Colonic mucosa (tissue), 4 donors: ENCODE data around the gene NUP98. TPM values are rescaled to one million over a fixed set of nuclear protein-coding genes. Genes with fewer than 3 reads are reported as not detected.

ENCODE experiments used
- DNase-seq: peaks from one replicate; pipeline ENCODE4 v3.0.0-alpha.2; 2020
- H3K27ac ChIP-seq: fragments of 200-600 bp; one replicate; pipeline ENCODE4 v1.8.0; 2021
- H3K27me3 ChIP-seq: fragments of 200-600 bp; one replicate; pipeline ENCODE4 v1.8.0; 2021
- H3K36me3 ChIP-seq: fragments of 200-600 bp; one replicate; pipeline ENCODE4 v1.8.0; 2021
- H3K4me1 ChIP-seq: fragments of 200-600 bp; one replicate; pipeline ENCODE4 v1.8.0; 2021; ENCODE audit warnings: mild to moderate bottlenecking
- H3K4me3 ChIP-seq: fragments of 200-600 bp; one replicate; pipeline ENCODE4 v1.8.0; 2021
- H3K9ac ChIP-seq, 2 donors: one replicate each; pipeline ENCODE4 v1.7.0; 2013; ENCODE audit warnings: control low read depth in 2 of 2, low read depth in 2 of 2, low read length in 2 of 2
- H3K9me3 ChIP-seq: fragments of 200-600 bp; one replicate; pipeline ENCODE4 v1.8.0; 2021
- CTCF ChIP-seq: fragments of 200-600 bp; IDR thresholded peaks from one replicate; pipeline ENCODE4 v1.8.0; 2022; ENCODE audit warnings: antibody characterized with exemption, mild to moderate bottlenecking
- intact Hi-C: fragments of 100-400 bp; cut with DNase I; formaldehyde crosslinking; loops from one replicate; pipeline ENCODE4 v1.14.1; 2022
- total RNA-seq, 2 donors: library from RNA; stranded (reverse); fragmentation: NEBNext Ultra II Directional in 1 of 2; extraction: Animal tissue kit (Norgen Biotek cat#: 25700) in 1 of 2; gene quantifications; one replicate each; pipeline ENCODE4 v1.2.1, GENCODE V29; 2021
- donor health status: healthy.
- donor health status: DM: no; HTN: no; CAD: no.
- donor health status: DM: no; HTN: no; CAD: no.

The NUP98 gene
- total RNA-seq, 2 donors from 2014 or later: 59.2 to 76.7 TPM

DNA sequence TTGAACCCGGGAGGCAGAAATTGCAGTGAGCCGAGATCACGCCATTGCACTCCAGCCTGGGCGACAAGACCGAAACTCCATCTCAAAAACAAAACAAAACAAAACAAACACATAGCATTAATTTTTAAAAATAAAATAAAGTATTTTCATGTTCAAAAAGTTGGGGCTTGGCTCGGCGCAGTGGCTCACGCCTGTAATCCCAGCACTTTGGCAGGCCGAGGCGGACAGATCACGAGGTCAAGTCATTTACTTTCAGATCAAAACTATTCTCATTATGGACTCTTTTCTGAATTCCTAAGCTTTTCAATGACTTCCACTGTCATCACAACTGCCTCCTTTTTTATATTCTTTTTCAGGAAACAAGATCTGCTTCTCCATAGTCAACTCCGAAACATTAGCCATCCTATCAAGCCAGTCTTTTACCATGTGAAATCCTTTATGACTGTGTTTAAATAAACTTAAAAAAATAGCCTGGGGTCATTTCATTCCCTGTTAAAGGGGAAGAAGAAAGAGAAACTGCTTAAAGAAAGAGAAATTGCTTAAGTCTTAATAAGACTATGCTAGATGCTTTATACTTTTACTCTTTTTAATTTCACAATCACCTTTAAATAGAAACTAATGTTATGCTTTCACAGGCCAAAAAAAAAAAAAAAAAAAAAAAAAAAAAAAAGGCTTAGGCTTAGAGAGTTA is 113.1 kb downstream of the NUP98 start:
- intact Hi-C loops: no loop called here
- Histone ChIP-seq H3K4me1 (no peaks in the 10 kb centered on the region), H3K27ac (no peak overlapping the region), H3K4me3 (no peak overlapping the region), H3K36me3 (peaks cover 33% of the 10 kb centered on the region), H3K9ac (no peak overlapping the region), H3K9me3 (no peaks in the 10 kb centered on the region), H3K27me3 (no peaks in the 10 kb centered on the region)
- DNase-seq: no peak
- no peak for TF ChIP-seq CTCF

DNA sequence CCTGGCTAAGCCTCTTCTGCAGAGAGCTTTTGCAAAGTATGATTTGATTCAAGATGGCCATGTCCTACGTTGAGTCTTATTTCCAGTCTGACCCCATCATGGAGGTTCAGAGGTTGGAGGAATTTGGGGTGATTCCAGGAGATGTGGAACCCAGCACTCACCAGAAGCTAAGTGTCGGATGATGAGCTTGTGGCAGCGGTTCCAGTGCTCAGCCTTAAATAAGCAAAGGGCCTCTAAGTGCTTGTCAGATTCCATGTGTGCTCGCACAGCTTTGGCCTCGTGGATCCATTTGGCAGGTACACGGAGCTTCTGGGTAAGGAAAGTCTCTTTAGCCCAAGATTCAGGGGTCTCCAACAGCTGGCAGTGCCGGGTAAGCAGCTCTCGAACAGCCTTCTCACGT is 114.3 kb downstream of the NUP98 start:
- no peaks in the 10 kb centered on the region for H3K4me1 ChIP-seq
- H3K4me3 ChIP-seq: no peak overlapping the region
- intact Hi-C loops: no loop called here
- H3K27ac ChIP-seq: no peak overlapping the region
- no peak overlapping the region for H3K9ac ChIP-seq
- no peak for DNase-seq
- no peaks in the 10 kb centered on the region for H3K27me3 ChIP-seq
- no peak for TF ChIP-seq CTCF
- H3K9me3 ChIP-seq: no peaks in the 10 kb centered on the region
- H3K36me3 ChIP-seq: peaks cover 32% of the 10 kb centered on the region

DNA sequence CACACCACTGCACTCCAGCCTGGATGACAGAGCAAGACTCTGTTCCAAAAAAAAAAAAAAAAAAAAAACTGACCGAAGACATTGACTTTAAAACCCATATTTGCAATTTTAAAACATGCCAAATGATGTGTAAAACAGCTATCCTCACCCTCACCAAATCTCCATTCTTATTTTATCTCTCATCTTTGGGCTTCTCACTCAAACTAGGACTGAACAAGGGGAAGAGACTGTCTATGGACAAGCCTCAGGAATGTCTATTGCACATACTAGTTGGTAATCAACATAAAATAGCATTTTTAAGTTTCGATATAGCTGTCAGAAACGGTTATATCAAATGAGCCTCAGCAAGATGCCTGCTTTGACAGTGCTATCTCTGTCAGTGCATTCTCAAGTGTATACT is 118.3 kb downstream of the NUP98 start:
- Histone ChIP-seq H3K27ac (no peak overlapping the region), H3K36me3 (peaks cover 14% of the 10 kb centered on the region), H3K27me3 (no peaks in the 10 kb centered on the region), H3K9me3 (no peaks in the 10 kb centered on the region), H3K4me3 (no peak overlapping the region), H3K4me1 (no peaks in the 10 kb centered on the region), H3K9ac (no peak overlapping the region)
- no peak for DNase-seq
- intact Hi-C loops: no loop called here
- no peak for TF ChIP-seq CTCF

DNA sequence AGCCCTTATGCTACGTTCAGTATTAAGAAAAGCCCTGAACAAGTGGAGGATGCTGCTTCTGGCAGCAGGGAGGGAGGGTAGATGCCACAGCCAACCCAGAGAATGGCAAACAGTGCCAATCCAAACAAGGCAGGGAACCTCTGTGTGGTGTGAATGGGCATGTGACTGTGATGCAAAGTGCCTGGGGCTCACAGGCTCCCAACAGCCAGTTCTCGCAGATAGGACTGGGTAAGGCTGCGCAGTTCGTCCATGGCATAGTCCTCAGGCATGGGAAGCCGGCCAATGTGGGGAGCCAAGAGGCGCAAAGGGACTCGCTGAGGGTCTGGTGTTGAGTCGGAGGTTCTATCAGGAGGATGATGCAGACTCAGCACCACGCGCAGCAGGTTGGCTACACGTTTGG is 121.4 kb downstream of the NUP98 start:
- no peak for DNase-seq
- no peak overlapping the region for H3K9ac ChIP-seq
- H3K4me3 ChIP-seq: no peak overlapping the region
- no peaks in the 10 kb centered on the region for H3K4me1 ChIP-seq
- H3K27ac ChIP-seq: no peak overlapping the region
- no peak for TF ChIP-seq CTCF
- no peaks in the 10 kb centered on the region for H3K27me3 ChIP-seq
- H3K9me3 ChIP-seq: no peaks in the 10 kb centered on the region
- intact Hi-C loops: no loop called here
- H3K36me3 ChIP-seq: no peaks in the 10 kb centered on the region

- Histone ChIP-seq H3K4me3 (no peak overlapping the region), H3K9me3 (no peaks in the 10 kb centered on the region), H3K27ac (no peak overlapping the region), H3K27me3 (no peaks in the 10 kb centered on the region), H3K4me1 (no peaks in the 10 kb centered on the region), H3K9ac (no peak overlapping the region), H3K36me3 (no peaks in the 10 kb centered on the region)
- DNase-seq: no peak
- no peak for TF ChIP-seq CTCF
- intact Hi-C loops: no loop called here
Measured at GRCh38 chr11:3674189-3674588, 123.2 kb downstream of the NUP98 start.
